HepG2 (cell line): ENCODE measurements around the gene CACNG4. TPM values are rescaled to one million over a fixed set of nuclear protein-coding genes. Genes with fewer than 3 reads are reported as not detected.

Source experiments
- ATAC-seq: fragments of 200-7000 bp; cut with Tn5 transposase; 3 replicates; pipeline ENCODE4 v1.9.1; 2020; ENCODE audit warnings: mild to moderate bottlenecking, moderate library complexity
- BruUV-seq: library from RNA; stranded (reverse); fragments of 400-500 nt; replicated peaks from 2 replicates; lab custom pipeline; 2021; lab: Mats Ljungman, UMichigan
- CTCF ChIA-PET: fragments of 300-600 bp; formaldehyde crosslinking; extraction: SDS; loops from one replicate; lab custom pipeline; 2021; ENCODE audit warnings: low total read pairs, inconsistent platforms, low intra/inter-chr PET ratio; lab: Yijun Ruan, JAX
- POLR2A ChIA-PET: fragments of 350-600 bp; sonication (Branson Sonifier 250); formaldehyde crosslinking; loops from one replicate; lab custom pipeline; 2020; ENCODE audit warnings: antibody characterized with exemption, inconsistent platforms; lab: Yijun Ruan, JAX
- DNase-seq: peaks from one replicate; pipeline ENCODE4 v3.0.0-alpha.2; 2015; ENCODE audit warnings: low spot score
- FAIRE-seq: peaks from 3 replicates; lab custom pipeline; 2011; peaks lifted over from hg19 to GRCh38; lab: Jason Lieb, UNC
- H2AFZ ChIP-seq: one replicate; pipeline ENCODE4 v1.6.1; 2011; ENCODE audit warnings: low read length, inconsistent platforms
- H3K27ac ChIP-seq: fragments of 300-600 bp; 3 replicates; pipeline ENCODE4 v1.8.0; 2011; ENCODE audit warnings: mixed run types, mild to moderate bottlenecking, mixed read lengths, low read length, inconsistent platforms; ENCODE audit not compliant: insufficient read depth; ENCODE audit errors: extremely low read length
- H3K27me3 ChIP-seq, 2 experiments: fragments of 200-600 bp in 1 of 2; 2 replicates in 1 of 2; 3 replicates in 1 of 2; pipeline versions ENCODE4 v1.6.0 to v1.8.0; 2011; ENCODE audit warnings: low read length in 2 of 2, mild to moderate bottlenecking in 2 of 2, moderate library complexity in 2 of 2, inconsistent platforms in 1 of 2; ENCODE audit not compliant: insufficient read depth in 2 of 2, control insufficient read depth in 1 of 2
- H3K36me3 ChIP-seq, 2 experiments: fragments of 200-600 bp in 1 of 2; replicated peaks in 1 of 2; 2 replicates in 1 of 2; 3 replicates in 1 of 2; pipeline versions ENCODE4 v1.5.1 to v1.8.0; 2011; ENCODE audit warnings: low read length in 2 of 2, inconsistent platforms in 1 of 2; ENCODE audit not compliant: insufficient read depth in 2 of 2, control insufficient read depth in 1 of 2
- H3K4me1 ChIP-seq: 2 replicates; pipeline ENCODE4 v1.5.1; 2012; ENCODE audit warnings: low read length, inconsistent platforms; ENCODE audit not compliant: insufficient read depth
- H3K4me2 ChIP-seq: 2 replicates; pipeline ENCODE4 v1.6.0; 2011; ENCODE audit warnings: low read depth, low read length, inconsistent platforms
- H3K4me3 ChIP-seq, 3 experiments: fragments of 200-600 bp in 1 of 3; sonication (generic), shearing (Covaris generic) in 1 of 3; replicated peaks in 1 of 3; 2 replicates each; pipeline ENCODE4 v1.5.1; 2011 to 2016; ENCODE audit warnings: low read length in 3 of 3, inconsistent platforms in 2 of 3, low read depth in 2 of 3, mild to moderate bottlenecking in 2 of 3, control low read depth in 1 of 3, mixed read lengths in 1 of 3; ENCODE audit not compliant: insufficient read depth in 1 of 3
- H3K79me2 ChIP-seq: one replicate; pipeline ENCODE4 v1.6.1; 2011; ENCODE audit warnings: low read length, inconsistent platforms; ENCODE audit not compliant: insufficient read depth
- H3K9ac ChIP-seq: 2 replicates; pipeline ENCODE4 v1.6.0; 2011; ENCODE audit warnings: mild to moderate bottlenecking, low read depth, low read length, inconsistent platforms; ENCODE audit not compliant: insufficient read depth
- H3K9me3 ChIP-seq: 2 replicates; pipeline ENCODE4 v1.5.1; 2012; ENCODE audit warnings: mild to moderate bottlenecking, low read length
- H4K20me1 ChIP-seq: 2 replicates; pipeline ENCODE4 v1.6.0; 2011; ENCODE audit warnings: inconsistent platforms, mild to moderate bottlenecking, low read length, moderate library complexity; ENCODE audit not compliant: insufficient read depth
- CAMTA2 ChIP-seq: sonication (generic); formaldehyde crosslinking; IDR thresholded peaks from 2 replicates; pipeline ENCODE4 v1.4.0; 2020; ENCODE audit warnings: mild to moderate bottlenecking, missing genetic modification reagents, borderline replicate concordance
- CTCF ChIP-seq: sonication (generic); formaldehyde crosslinking; IDR thresholded peaks from 2 replicates; pipeline ENCODE4 v1.5.0; 2020; ENCODE audit warnings: mild to moderate bottlenecking, missing genetic modification reagents, moderate library complexity
- ZNF350 ChIP-seq: sonication (generic); formaldehyde crosslinking; IDR thresholded peaks from 2 replicates; pipeline ENCODE4 v1.4.0; 2020; ENCODE audit warnings: mild to moderate bottlenecking, low read depth, missing genetic modification reagents, borderline replicate concordance
- ZNF619 ChIP-seq: sonication (generic); formaldehyde crosslinking; IDR thresholded peaks from 2 replicates; pipeline ENCODE4 v1.4.0; 2020; ENCODE audit warnings: mild to moderate bottlenecking, missing genetic modification reagents
- ZNF777 ChIP-seq: sonication (generic); formaldehyde crosslinking; IDR thresholded peaks from 2 replicates; pipeline ENCODE4 v1.4.0; 2020; ENCODE audit warnings: missing genetic modification reagents
- ZNF883 ChIP-seq: sonication (generic); formaldehyde crosslinking; IDR thresholded peaks from 2 replicates; pipeline ENCODE4 v1.5.1; 2020; ENCODE audit warnings: mild to moderate bottlenecking, missing genetic modification reagents; ENCODE audit errors: not compliant biosample characterization
- WGBS: methylation state at CpG from one replicate; pipeline ENCODE4 v1.1.6; 2017; ENCODE audit warnings: low lambda C conversion rate; 5-methylcytosine and 5-hydroxymethylcytosine counted together
- in situ Hi-C: cut with HindIII; loops from 2 replicates; pipeline ENCODE4 v1.10.0; 2017; ENCODE audit warnings: low pct_unique_long_range_greater_than_20kb; ENCODE audit not compliant: extremely low pct_ligation_motif_present
- intact Hi-C: fragments of 100-400 bp; cut with micrococcal nuclease; formaldehyde crosslinking; loops from one replicate; pipeline ENCODE4 v1.10.0; 2022; ENCODE audit not compliant: unreplicated experiment
- polyA plus RNA-seq, 8 experiments: library from polyadenylated mRNA; depleted of rRNA in 3 of 8; stranded (reverse) in 7 of 8; unstranded in 1 of 8; fragments of >200 nt; fragmentation: Illumina TruSeq in 4 of 8; extraction: Trizol in 4 of 8; gene quantifications; 2 replicates each; pipeline versions ENCODE4 v1.2.1 to v1.2.3, GENCODE V29; 2011 to 2016; ENCODE audit warnings: low read depth in 4 of 8, missing spikeins in 1 of 8, mixed read lengths in 1 of 8; ENCODE audit not compliant: insufficient read depth in 1 of 8
- total RNA-seq, 5 experiments: library from RNA; depleted of rRNA; stranded (reverse); fragments of >200 nt; fragmentation: Illumina TruSeq; extraction: Trizol; gene quantifications; 2 replicates each; pipeline ENCODE4 v1.2.3, GENCODE V29; 2016; ENCODE audit warnings: low read depth in 1 of 5
- TF ChIP-seq, protein P1 (sequence below): sonication (generic); formaldehyde crosslinking; IDR thresholded peaks from 2 replicates; pipeline ENCODE4 v1.5.0; 2020; ENCODE audit warnings: mild to moderate bottlenecking, missing genetic modification reagents

The CACNG4 gene
- total and polyA plus RNA-seq, 2 of the 13 experiments (the other 11 are each of a cell fraction or from before 2014, with no cell fraction given) = 0.09 TPM

DNA sequence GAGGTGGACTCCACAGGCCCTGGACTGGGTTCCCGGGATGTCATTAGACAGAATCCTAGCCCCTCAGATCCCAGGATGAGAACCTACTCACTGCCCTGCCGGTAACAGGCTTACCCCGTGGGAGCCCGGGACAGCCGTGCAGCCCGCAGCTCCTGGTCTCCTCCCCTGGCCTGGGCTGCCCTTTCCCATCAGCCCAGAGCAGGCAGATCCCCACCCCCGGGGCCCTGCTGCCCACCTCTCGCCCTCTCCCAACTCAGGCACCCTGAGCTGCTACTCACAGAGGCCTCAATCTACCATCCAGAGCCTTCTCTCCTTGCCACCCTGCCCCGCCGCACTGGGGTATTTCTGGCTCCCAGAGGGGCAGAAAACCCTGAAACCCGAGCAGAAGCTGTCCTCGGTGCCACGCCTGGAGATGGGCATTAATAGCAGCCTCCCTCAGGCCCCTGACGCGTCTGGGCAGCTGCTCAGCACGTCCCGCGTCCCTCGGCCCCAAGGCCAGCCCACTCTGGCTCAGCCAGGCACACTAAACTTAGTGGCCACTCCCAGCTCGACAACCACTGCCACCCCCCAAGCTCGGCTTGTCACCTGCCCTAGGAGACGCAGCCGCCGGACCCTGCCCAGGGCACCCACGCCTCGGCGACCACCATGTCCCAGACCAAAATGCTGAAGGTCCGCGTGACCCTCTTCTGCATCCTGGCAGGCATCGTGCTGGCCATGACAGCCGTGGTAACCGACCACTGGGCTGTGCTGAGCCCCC, 79.7 kb downstream of the CACNG4 start, which contains the start of gene CACNG1:
CACNG1 (plus strand) TSS at position 539 of the 757 bp plus-strand sequence; CDS start at position 646, 107 bp downstream.
- in situ Hi-C loops = no loop called here
- no peak for FAIRE-seq
- 59% methylated on average over 21 of the region's 32 CpGs for WGBS

DNA sequence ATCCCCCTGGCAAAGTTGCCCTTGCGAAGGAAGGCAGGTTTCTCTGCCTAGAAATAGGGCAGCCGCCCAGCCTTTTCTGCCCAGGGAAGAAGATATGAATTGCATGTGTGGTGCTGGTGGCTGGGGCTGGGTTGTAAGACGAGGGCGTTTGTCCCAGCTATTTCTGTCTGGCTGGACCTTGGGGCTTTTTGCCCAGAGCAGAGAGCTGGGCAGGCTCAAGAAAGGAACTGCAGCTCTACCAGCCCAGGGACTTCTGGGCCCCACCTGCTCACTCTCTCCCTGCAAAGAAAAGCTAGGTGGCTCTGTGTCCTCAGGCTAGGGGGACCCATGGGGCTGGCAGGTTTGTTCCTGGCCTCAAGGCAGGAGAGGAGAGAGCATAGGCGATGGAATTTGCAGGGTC, 80.4 kb downstream of the CACNG4 start:
- ATAC-seq (peak; percentile 16; the same call in 2 of the 3 replicates), DNase-seq (no peak), FAIRE-seq (no peak)
- intact Hi-C loops (no loop called here), in situ Hi-C loops (no loop called here)
- WGBS = 55% methylated on average over 5 of the region's 5 CpGs
- H3K9me3 ChIP-seq = peaks cover 24% of the 10 kb centered on the region
- no peaks in the 10 kb centered on the region for H4K20me1 ChIP-seq
- no peak overlapping the region for H3K4me2 ChIP-seq
- H3K27me3 ChIP-seq = peaks cover 1 to 24% of the 10 kb centered on the region in 2 experiments; a peak in 3 of 5 replicates
- no peak overlapping the region for H3K9ac ChIP-seq
- H3K4me1 ChIP-seq = peaks cover 15% of the 10 kb centered on the region
- no TSS peak for BruUV-seq
- H3K36me3 ChIP-seq = no peaks in the 10 kb centered on the region
- H2AFZ ChIP-seq = no peak overlapping the region
- H3K4me3 ChIP-seq = no peak overlapping the region
- no peak overlapping the region for H3K27ac ChIP-seq
- ChIA-PET CTCF (no interaction called here), POLR2A (no interaction called here)
- TF ChIP-seq CTCF (CRISPR knock-in tag) (peak; percentile 28; the same call in 1 of the 2 replicates), ZNF350 (CRISPR knock-in tag) (no peak), ZNF883 (peak; percentile 35)
- TF ChIP-seq, protein P1, sequence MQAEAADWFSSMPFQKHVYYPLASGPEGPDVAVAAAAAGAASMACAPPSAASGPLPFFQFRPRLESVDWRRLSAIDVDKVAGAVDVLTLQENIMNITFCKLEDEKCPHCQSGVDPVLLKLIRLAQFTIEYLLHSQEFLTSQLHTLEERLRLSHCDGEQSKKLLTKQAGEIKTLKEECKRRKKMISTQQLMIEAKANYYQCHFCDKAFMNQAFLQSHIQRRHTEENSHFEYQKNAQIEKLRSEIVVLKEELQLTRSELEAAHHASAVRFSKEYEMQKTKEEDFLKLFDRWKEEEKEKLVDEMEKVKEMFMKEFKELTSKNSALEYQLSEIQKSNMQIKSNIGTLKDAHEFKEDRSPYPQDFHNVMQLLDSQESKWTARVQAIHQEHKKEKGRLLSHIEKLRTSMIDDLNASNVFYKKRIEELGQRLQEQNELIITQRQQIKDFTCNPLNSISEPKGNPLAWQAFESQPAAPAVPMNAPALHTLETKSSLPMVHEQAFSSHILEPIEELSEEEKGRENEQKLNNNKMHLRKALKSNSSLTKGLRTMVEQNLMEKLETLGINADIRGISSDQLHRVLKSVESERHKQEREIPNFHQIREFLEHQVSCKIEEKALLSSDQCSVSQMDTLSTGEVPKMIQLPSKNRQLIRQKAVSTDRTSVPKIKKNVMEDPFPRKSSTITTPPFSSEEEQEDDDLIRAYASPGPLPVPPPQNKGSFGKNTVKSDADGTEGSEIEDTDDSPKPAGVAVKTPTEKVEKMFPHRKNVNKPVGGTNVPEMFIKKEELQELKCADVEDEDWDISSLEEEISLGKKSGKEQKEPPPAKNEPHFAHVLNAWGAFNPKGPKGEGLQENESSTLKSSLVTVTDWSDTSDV (CRISPR knock-in tag) = no peak
- H3K79me2 ChIP-seq = no peaks in the 10 kb centered on the region

More for the DNA sequence above, 79.7 kb downstream of the CACNG4 start, which contains the start of gene CACNG1:
- Histone ChIP-seq H2AFZ (no peak within 1 kb of the TSS), H3K36me3 (no peaks in the 10 kb centered on the region), H3K9me3 (peaks cover 19% of the 10 kb centered on the region), H3K27ac (no peak within 1 kb of the TSS), H3K4me2 (no peak within 1 kb of the TSS), H3K4me1 (peaks cover 15% of the 10 kb centered on the region), H4K20me1 (no peaks in the 10 kb centered on the region), H3K4me3 (no peak within 1 kb of the TSS), H3K9ac (no peak within 1 kb of the TSS), H3K79me2 (no peaks in the 10 kb centered on the region), H3K27me3 (peaks cover 1 to 24% of the 10 kb centered on the region in 2 experiments; a peak in 3 of 5 replicates)
- ATAC-seq (no peak; the same call in 2 of the 3 replicates), DNase-seq (no peak)
- BruUV-seq = no TSS peak
- TF ChIP-seq CAMTA2 (no peak), ZNF777 (CRISPR knock-in tag) (no peak), ZNF619 (CRISPR knock-in tag) (no peak)
- POLR2A ChIA-PET = no interaction called here
- intact Hi-C loops = no loop called here
- CTCF ChIA-PET = no interaction called here
